Measurements from ENCODE around the gene COPS9. TPM values are rescaled to one million over a fixed set of nuclear protein-coding genes. Genes with fewer than 3 reads are reported as not detected.

COPS9 gene
- total RNA-seq, 1 donor: 70.2 TPM

GRCh38 chr2:240155745-240156390 lies 19.8 kb upstream of the COPS9 start:
- no peaks in the 10 kb centered on the region for H3K36me3 ChIP-seq (ENCODE audit: insufficient read depth, low read length)
- peaks cover 10% of the 10 kb centered on the region for H3K27me3 ChIP-seq (ENCODE audit: insufficient read depth, low read length)
- no peak overlapping the region for H2AFZ ChIP-seq (ENCODE audit: low read length)
- H3K27ac ChIP-seq (ENCODE audit: low read depth, low read length): no peak overlapping the region
- peak; percentile 56 for DNase-seq (ENCODE audit: insufficient read length, low spot score, missing footprints)
- H3K4me2 ChIP-seq (ENCODE audit: insufficient read depth, low read length): no peak overlapping the region
- H3K79me2 ChIP-seq (ENCODE audit: insufficient read depth, low read length): no peaks in the 10 kb centered on the region
- no peaks in the 10 kb centered on the region for H4K20me1 ChIP-seq (ENCODE audit: insufficient read depth, low read length)
- TF ChIP-seq CTCF (IDR thresholded peaks at IDR 0.05; ENCODE audit: extremely low read depth, low read depth, low read length): no peak
- no peaks in the 10 kb centered on the region for H3K4me1 ChIP-seq (ENCODE audit: insufficient read depth, low read length)
- no peaks in the 10 kb centered on the region for H3K9me3 ChIP-seq (ENCODE audit: low read depth, low read length)
- H3K4me3 ChIP-seq (ENCODE audit: insufficient read depth, low read length): no peak overlapping the region

DNA sequence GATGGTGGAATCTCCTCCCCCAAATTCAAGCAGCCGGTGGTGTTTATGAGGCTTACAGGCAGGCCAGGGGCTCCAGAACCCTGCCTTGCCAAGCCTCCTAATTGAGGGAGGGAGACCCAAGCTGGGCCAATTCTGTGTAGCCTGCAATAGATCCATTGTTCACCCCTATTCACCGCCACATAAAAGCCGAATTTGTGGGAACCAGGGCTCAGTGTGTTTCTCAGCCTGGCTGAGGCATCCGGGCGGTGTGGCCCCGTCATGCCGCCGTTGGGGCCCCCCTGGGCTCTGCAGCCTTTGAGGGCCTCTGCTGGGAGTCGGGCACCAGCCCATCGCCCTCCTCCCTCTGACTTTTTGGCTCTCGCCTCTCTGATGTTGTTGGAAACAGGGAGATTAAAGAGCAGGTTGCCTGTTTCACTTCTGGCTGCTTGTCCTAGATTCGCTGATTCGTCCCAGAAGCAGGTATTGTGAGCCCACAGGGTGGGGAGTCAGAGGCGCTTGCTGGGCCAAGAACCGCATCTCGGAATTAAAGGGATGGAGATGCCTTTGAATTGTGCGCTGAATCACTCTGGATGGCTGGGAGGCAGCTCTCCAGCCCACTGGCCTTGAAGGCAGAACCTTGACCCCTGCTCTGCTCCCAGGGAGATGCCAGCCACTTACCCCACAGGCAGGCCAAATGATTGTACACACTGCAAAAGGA lies 19.1 kb upstream of the COPS9 start:
- Histone ChIP-seq H3K79me2 (ENCODE audit: insufficient read depth, low read length) (no peaks in the 10 kb centered on the region), H3K4me1 (ENCODE audit: insufficient read depth, low read length) (no peaks in the 10 kb centered on the region), H2AFZ (ENCODE audit: low read length) (no peak overlapping the region), H3K27me3 (ENCODE audit: insufficient read depth, low read length) (peaks cover 10% of the 10 kb centered on the region), H3K9me3 (ENCODE audit: low read depth, low read length) (no peaks in the 10 kb centered on the region), H3K27ac (ENCODE audit: low read depth, low read length) (no peak overlapping the region), H3K36me3 (ENCODE audit: insufficient read depth, low read length) (no peaks in the 10 kb centered on the region), H3K4me2 (ENCODE audit: insufficient read depth, low read length) (no peak overlapping the region), H4K20me1 (ENCODE audit: insufficient read depth, low read length) (no peaks in the 10 kb centered on the region), H3K4me3 (ENCODE audit: insufficient read depth, low read length) (no peak overlapping the region)
- DNase-seq (ENCODE audit: insufficient read length, low spot score, missing footprints): peak; percentile 51
- no peak for TF ChIP-seq CTCF (IDR thresholded peaks at IDR 0.05; ENCODE audit: extremely low read depth, low read depth, low read length)

DNA sequence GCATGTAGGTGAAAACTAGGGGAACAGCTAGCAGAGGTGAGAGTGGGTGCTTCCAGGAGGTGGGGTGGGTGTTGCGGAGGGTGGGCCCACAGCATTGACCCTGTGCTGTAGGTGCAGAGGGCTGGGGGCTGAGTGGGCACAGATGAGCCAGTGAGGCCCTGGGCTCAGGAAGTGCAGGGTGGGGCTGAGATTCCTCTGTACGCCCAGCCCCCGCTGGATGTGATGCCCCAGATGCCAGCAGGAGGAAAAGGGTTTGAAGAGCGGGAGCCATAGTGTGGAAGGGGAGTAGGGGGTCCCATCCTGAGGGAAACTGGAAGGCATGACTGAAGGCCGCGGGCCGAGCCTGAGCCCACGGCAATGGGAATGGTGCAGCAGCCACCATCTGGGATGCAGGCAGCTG lies 18.5 kb upstream of the COPS9 start:
- Histone ChIP-seq H3K4me3 (ENCODE audit: insufficient read depth, low read length) (no peak overlapping the region), H3K27me3 (ENCODE audit: insufficient read depth, low read length) (peaks cover 10% of the 10 kb centered on the region), H4K20me1 (ENCODE audit: insufficient read depth, low read length) (no peaks in the 10 kb centered on the region), H3K79me2 (ENCODE audit: insufficient read depth, low read length) (no peaks in the 10 kb centered on the region), H3K9me3 (ENCODE audit: low read depth, low read length) (no peaks in the 10 kb centered on the region), H2AFZ (ENCODE audit: low read length) (no peak overlapping the region), H3K36me3 (ENCODE audit: insufficient read depth, low read length) (no peaks in the 10 kb centered on the region), H3K4me1 (ENCODE audit: insufficient read depth, low read length) (no peaks in the 10 kb centered on the region), H3K4me2 (ENCODE audit: insufficient read depth, low read length) (no peak overlapping the region), H3K27ac (ENCODE audit: low read depth, low read length) (no peak overlapping the region)
- no peak for TF ChIP-seq CTCF (IDR thresholded peaks at IDR 0.05; ENCODE audit: extremely low read depth, low read depth, low read length)
- DNase-seq (ENCODE audit: insufficient read length, low spot score, missing footprints): peak; percentile 45

DNA sequence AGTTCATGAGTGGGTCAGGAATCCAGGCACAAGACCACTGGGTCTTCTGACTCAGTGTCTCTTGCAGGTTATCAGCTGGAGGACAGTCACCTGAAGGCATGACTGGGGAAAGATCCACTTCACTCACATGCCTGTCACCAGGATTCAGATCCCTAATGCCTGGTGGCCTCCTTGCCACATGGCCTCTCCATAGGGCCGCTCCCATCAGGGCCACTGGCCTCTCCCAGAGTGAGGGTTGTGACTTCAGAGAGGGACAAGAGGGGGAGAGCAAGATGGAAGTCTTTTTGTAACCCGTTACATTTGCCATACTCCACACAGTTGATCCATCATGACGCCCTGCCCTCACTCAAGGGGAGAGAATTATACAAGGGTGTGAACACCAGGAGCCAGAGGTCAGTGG lies 17.3 kb upstream of the COPS9 start:
- no peak for TF ChIP-seq CTCF (IDR thresholded peaks at IDR 0.05; ENCODE audit: extremely low read depth, low read depth, low read length)
- no peak for DNase-seq (ENCODE audit: insufficient read length, low spot score, missing footprints)
- H2AFZ ChIP-seq (ENCODE audit: low read length): no peak overlapping the region
- H3K27me3 ChIP-seq (ENCODE audit: insufficient read depth, low read length): peaks cover 10% of the 10 kb centered on the region
- H4K20me1 ChIP-seq (ENCODE audit: insufficient read depth, low read length): no peaks in the 10 kb centered on the region
- no peaks in the 10 kb centered on the region for H3K9me3 ChIP-seq (ENCODE audit: low read depth, low read length)
- H3K4me1 ChIP-seq (ENCODE audit: insufficient read depth, low read length): no peaks in the 10 kb centered on the region
- H3K4me3 ChIP-seq (ENCODE audit: insufficient read depth, low read length): no peak overlapping the region
- no peaks in the 10 kb centered on the region for H3K36me3 ChIP-seq (ENCODE audit: insufficient read depth, low read length)
- no peak overlapping the region for H3K4me2 ChIP-seq (ENCODE audit: insufficient read depth, low read length)
- no peaks in the 10 kb centered on the region for H3K79me2 ChIP-seq (ENCODE audit: insufficient read depth, low read length)
- no peak overlapping the region for H3K27ac ChIP-seq (ENCODE audit: low read depth, low read length)

Measured in osteoblast (primary cell).